GM19043 (cell line): ENCODE data around the gene NOX3.
"Not testable (repeated sequence)": the region's sequence is repeated elsewhere in the genome, so short reads cannot be mapped to it uniquely, and the experiment has no call there.

ENCODE experiments used
- ATAC-seq: cut with Tn5 transposase; IDR thresholded peaks from one replicate; pipeline ENCODE4 v1.9.1; 2021; ENCODE audit warnings: low read depth; ENCODE audit not compliant: unreplicated experiment

NOX3 gene

DNA sequence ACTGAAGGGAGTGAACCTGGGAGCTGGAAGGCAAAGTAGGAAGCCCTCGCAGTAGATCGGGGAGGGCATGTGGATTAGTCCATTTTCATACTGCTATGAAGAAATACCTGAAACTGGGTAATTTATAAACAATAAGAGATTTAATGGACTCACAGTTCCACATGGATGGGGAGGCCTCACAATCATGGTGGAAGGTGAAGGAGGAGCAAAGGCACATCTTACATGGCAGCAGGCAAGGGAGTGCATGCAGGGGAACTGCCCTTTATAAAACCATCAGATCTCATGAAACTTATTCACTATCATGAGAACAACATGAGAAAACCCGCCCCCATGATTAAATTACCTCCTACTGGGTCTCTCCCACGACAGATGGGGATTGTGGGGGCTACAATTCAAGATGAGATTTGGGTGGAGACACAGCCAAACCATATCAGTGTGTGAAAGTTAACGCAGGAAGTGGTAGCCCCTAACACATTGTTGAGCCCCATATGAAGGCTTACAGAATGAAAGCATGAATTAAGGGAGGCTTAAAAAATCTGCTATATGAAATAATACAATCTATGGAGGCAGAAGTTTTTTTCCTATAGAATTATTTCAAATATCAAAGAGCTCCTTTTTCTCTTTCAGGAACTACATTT lies 15.5 kb upstream of the NOX3 start:
- ATAC-seq: not testable (repeated sequence)

GRCh38 chr6:155468543-155468942 lies 12.9 kb upstream of the NOX3 start:
- ATAC-seq: not testable (repeated sequence)

- ATAC-seq: no peak
Observed at GRCh38 chr6:155466539-155466938, 10.9 kb upstream of the NOX3 start.

- ATAC-seq: no peak
Observed at GRCh38 chr6:155461556-155461955, 5.9 kb upstream of the NOX3 start.

GRCh38 chr6:155454471-155454870 lies 1.2 kb downstream of the NOX3 start:
- ATAC-seq: no peak

DNA sequence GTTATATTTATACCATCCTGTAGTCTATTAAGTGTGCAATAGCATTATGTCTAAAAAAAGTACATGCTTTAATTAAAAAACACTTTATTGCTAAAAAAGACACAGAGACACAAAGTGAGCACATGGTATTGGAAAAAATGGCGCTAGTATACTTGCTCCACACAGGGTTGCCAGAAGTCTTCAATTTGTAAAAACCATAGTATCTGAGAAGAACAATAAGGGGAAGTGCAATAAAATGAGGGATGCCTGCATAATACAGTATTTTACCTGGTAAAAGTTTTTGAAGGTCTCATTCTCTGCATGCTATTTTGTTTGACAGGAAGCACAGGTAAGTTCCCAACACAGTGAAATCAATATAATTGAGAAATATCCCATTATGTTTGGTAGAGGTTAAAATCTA lies 1.6 kb downstream of the NOX3 start:
- ATAC-seq: no peak

GRCh38 chr6:155452576-155452975 lies 3.1 kb downstream of the NOX3 start:
- no peak for ATAC-seq

DNA sequence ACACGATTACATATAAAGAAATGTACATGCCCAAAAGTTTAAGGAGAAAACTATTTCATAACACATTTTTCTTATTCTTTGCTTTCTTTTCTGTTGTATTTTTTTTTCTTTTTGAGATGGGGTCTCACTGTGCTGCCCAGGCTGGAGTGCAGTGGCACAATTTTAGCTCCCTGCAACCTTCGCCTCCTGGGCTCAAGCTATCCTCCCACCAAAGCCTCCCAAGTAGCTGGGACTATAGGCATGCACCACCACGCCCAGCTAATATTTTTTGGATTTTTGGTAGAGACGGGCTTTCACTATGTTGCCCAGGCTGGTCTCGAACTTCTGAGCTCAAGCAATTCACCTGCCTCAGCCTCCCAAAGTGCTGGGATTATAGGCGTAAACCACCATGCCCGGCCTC lies 4.1 kb downstream of the NOX3 start:
- not testable (repeated sequence) for ATAC-seq

GRCh38 chr6:155450240-155450581 lies 5.4 kb downstream of the NOX3 start:
- ATAC-seq: no peak

DNA sequence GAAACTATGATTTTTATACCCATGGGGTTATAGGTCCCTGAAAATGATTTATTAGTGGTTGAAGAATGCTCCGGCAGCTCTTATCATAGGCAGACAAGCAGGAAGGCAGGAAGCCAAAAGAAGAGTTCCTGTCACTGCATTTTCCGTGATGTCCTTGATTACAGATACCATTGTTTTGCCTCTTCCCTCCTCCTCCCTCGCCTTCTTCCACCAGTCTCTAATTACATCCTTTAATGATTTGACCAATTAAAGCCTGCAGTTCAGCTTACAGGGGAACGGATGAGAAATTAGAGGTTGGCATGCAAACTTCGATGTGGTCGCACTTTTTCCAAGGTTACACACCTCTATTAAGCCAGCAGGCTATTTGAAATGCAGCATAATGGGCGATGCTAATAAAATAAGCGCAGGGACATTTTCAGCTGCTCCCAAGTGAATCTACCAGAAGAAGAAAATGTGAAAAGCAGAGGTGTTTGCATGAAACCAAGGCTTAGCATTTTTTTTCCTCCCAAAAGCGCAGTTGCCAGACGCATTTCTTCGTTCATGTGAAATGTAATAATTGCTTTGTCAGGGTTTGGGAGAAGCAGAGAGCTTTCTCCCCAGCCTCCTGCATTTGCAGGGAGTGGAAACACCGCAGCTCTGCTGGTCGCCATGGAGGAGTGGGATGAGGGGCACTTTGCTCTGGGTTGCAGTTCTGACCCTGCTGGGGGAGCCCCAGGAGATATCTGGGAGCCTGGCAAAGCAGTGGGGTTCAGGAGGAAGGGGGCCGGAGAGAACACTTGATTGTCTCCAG lies 6.0 kb downstream of the NOX3 start:
- ATAC-seq: no peak

- ATAC-seq: no peak
Observed at GRCh38 chr6:155448668-155449449, 6.8 kb downstream of the NOX3 start.

GRCh38 chr6:155447949-155448348 lies 7.7 kb downstream of the NOX3 start:
- no peak for ATAC-seq

DNA sequence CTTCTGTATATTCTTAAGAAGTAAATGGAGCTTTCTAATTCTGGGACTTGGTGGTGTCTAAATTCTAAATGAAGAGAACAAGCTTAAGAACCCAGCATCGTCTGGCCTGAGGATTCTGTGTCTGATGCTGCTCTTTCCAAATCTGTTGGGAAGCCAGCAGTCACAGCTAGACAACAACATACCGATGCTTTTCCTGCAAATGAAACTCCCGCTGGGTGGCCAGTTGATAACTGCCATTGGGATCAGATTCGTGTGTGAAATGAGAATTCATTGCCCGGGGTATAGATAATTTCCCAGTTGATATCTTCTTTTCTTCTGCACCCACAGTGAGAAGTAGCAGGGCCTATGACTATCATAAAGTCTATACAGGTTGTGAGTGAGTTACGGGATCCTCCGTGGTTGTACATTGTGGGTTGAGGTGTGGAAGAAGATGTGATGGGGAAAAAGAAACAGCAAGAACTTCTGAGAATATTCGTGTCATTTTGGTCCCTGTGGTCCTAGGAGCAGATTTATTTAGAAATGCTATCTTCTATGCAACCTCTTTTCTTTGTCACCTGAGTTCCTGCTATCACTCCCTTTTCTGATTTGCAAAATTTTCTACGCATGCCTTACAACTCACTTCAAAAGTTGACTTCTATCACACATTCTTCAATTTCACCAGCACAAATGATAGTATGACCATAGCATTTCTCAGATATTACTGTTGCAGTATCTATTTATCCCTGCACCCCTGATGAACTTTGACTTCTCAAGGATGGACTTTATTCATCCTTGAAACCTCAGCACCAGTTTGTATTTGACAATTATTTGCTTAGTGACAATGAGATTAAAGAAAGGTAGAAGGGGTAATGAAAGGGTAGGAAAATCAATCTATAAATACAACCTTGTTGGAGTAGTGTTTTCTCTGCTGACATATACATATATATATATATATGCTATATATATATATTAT lies 10.4 kb downstream of the NOX3 start:
- no peak for ATAC-seq

DNA sequence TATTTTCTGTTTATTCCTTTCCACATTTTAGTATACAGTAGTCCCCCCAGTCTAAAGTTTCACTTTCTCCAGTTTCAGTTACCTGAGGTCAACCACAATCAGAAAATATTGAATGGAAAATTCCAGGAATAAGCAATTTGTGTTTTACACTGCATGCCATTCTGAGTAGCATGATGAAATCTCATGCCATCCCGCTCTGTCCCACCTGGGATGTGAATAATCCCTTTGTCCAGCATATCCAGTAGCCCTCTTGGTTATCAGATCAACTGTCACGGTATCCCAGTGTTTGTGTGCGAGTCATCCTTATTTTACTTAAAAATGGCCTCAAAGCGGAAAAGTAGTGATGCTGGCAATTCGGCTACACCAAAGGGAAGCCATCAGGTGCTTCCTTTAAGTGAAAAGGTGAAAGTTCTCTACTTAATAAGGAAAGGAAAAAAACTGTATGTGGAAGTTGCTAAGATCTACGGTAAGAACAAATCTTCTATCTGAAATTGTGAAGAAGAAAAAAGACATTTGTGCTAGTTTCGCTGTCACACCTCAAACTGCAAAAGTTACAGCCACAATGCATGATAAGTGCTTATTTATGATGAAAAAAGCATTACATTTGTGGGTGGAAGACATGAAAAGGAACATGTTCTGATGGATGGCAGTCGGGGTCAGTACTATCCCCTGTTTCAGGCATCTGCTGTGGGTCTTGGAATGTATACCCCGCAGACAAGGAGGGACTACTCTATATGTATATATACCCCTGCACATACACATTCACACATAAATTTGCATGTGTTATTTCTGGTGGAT lies 11.3 kb downstream of the NOX3 start:
- ATAC-seq: no peak

GRCh38 chr6:155443168-155443567 lies 12.5 kb downstream of the NOX3 start:
- ATAC-seq: no peak

GRCh38 chr6:155442562-155442961 lies 13.1 kb downstream of the NOX3 start:
- no peak for ATAC-seq

GRCh38 chr6:155441112-155441465 lies 14.6 kb downstream of the NOX3 start:
- no peak for ATAC-seq

- no peak for ATAC-seq
Observed at GRCh38 chr6:155440398-155441111, 15.1 kb downstream of the NOX3 start.

GRCh38 chr6:155439376-155439775 lies 16.3 kb downstream of the NOX3 start:
- no peak for ATAC-seq
